ENCODE data around the gene NUTM2E. TPM values are rescaled to one million over a fixed set of nuclear protein-coding genes. Genes with fewer than 3 reads are reported as not detected.
"Not testable (repeated sequence)": the region's sequence is repeated elsewhere in the genome, so short reads cannot be mapped to it uniquely, and the experiment has no call there.

The NUTM2E gene
- total RNA-seq, 4 donors from 2014 or later: 0.21 to 0.30 TPM; not detected in 2

DNA sequence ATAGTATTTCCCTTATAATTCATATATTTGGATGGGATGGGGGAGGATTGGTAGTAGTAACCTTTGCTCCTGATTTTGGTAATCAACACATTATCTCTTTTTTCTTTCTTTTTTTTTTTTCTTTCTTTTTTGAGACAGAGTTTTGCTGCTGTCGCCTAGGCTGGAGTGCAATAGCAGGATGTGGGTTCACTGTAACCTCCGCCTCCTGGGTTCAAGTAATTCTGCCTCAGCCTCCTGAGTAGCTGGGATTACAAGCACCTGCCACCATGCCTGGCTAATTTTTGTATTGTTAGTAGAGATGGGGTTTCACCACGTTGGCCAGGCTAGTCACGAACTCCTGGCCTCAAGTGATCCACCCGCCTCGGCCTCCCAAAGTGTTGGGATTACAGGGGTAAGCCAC is 3.2 kb upstream of the NUTM2E start:
- not testable (repeated sequence) for H3K9me3 ChIP-seq; H3K4me1 ChIP-seq; H3K27ac ChIP-seq; H3K4me3 ChIP-seq; DNase-seq (ENCODE audit: low spot score in 2 of 2); H3K36me3 ChIP-seq; H3K27me3 ChIP-seq
- 93 to 95% methylated on average over 6 of the region's 6 CpGs for WGBS, 2 donors

DNA sequence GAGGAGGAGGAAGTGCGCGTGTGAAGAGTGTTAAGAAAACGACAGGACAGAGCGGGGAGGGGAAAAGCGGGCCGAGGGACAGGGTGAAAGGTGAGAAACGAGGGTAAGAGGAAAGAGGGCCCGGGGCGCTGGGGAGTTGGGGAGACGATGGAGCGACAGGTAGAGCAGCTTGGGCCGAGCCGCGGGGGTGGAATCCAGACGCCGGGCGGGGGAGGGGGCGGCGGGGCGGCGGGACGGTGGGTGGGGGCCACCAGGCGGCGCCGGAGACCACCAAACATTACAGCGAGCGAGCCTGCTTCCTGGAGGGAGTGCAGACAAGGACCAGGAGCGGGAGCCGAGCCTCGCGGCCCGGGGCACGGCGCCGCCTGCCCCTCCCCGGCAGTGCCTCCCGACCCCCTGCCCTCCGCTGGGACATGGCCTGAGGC is 940 bp upstream of the NUTM2E start:
- H3K27ac ChIP-seq: peak overlapping the region in 3 of 4 donors; percentile 44 to 79 (median 62)

DNA sequence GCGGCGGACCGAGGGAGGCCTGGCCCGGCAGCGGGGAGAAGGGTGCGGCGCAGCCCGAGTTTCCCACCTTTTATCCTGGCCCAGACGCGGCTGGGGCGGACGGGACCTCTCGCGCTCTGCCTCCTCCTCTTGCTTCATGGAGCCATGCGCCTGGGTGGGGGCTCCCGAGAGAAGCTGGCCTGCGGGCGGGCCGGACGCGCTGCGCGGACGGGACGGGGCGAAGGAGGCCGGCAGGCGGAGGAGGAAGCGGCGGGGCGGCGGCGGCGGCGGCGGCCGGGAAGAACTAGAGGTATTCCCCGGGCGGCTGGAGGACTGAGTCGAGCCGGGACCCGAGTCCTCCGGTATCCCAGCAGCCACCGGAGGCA is 426 bp upstream of the NUTM2E start:
- WGBS, 2 donors: 0% methylated on average over 5 of the region's 44 CpGs; no CpG with 5 or more reads in 1 of the 2 donors

More for the DNA sequence above, 940 bp upstream of the NUTM2E start:
- not testable (repeated sequence) for H3K27me3 ChIP-seq; DNase-seq (ENCODE audit: low spot score in 2 of 2); H3K9me3 ChIP-seq; H3K36me3 ChIP-seq
- TF ChIP-seq, protein P1, sequence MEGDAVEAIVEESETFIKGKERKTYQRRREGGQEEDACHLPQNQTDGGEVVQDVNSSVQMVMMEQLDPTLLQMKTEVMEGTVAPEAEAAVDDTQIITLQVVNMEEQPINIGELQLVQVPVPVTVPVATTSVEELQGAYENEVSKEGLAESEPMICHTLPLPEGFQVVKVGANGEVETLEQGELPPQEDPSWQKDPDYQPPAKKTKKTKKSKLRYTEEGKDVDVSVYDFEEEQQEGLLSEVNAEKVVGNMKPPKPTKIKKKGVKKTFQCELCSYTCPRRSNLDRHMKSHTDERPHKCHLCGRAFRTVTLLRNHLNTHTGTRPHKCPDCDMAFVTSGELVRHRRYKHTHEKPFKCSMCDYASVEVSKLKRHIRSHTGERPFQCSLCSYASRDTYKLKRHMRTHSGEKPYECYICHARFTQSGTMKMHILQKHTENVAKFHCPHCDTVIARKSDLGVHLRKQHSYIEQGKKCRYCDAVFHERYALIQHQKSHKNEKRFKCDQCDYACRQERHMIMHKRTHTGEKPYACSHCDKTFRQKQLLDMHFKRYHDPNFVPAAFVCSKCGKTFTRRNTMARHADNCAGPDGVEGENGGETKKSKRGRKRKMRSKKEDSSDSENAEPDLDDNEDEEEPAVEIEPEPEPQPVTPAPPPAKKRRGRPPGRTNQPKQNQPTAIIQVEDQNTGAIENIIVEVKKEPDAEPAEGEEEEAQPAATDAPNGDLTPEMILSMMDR (IDR thresholded peaks at IDR 0.05): peak in 2 of 5 experiments; percentile 7 to 9
- H3K4me3 ChIP-seq: peak overlapping the region in 3 of 4 donors; percentile 38 to 64 (median 60)
- WGBS, 2 donors: 0 to 1% methylated on average over 11 to 13 of the region's 38 CpGs
- H3K4me1 ChIP-seq: peaks cover 0 to 10% (median 3%) of the 10 kb centered on the region in 4 donors

DNA sequence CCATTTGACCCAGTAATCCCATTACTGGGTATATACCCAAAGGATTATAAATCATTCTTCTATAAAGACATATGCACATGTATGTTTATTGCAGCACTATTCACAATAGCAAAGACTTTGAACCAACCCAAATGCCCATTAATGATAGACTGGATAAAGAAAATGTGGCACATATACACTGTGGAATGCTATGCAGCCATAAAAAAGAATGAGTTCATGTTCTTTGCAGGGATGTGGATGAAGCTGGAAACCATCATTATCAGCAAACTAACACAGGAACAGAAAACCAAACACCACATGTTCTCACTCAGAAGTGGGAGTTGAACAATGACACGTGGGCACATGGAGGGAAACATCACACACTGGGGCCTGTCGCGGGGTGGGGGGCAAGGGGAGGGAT is 7.3 kb downstream of the NUTM2E start:
- H3K27me3 ChIP-seq; H3K9me3 ChIP-seq; DNase-seq (ENCODE audit: low spot score in 2 of 2); H3K27ac ChIP-seq; H3K4me1 ChIP-seq; H3K36me3 ChIP-seq; H3K4me3 ChIP-seq: not testable (repeated sequence)
- 73 to 86% methylated on average over 3 of the region's 3 CpGs for WGBS, 2 donors

More for the DNA sequence above, 426 bp upstream of the NUTM2E start:
- H3K4me3 ChIP-seq: peak overlapping the region; percentile 33 to 64 (median 49)
- H3K4me1 ChIP-seq: peaks cover 0 to 10% (median 3%) of the 10 kb centered on the region in 4 donors
- H3K36me3 ChIP-seq; H3K9me3 ChIP-seq; H3K27me3 ChIP-seq; DNase-seq (ENCODE audit: low spot score in 2 of 2): not testable (repeated sequence)
- H3K27ac ChIP-seq: peak overlapping the region; percentile 62 to 95 (median 82)

DNA sequence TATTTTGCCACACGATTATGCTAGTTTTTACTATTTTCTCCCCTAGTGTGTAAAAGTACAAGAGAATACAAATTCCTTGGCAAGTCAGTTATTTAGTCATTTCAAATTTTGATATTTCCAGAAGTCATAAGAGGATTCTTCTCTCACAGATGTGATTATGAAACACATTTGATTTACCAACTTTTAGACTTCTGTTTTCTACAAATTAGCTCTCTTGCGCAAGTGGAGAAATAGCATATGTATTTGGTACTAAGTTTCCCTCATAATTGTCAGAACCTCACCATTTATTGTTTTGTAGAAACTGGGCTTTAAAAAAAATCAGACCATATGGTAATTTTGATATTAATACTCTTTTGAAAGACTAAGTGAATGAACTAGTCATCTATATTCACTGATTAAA is 9.4 kb downstream of the NUTM2E start:
- H3K27ac ChIP-seq; H3K4me1 ChIP-seq; H3K9me3 ChIP-seq; DNase-seq (ENCODE audit: low spot score in 2 of 2); H3K4me3 ChIP-seq; H3K36me3 ChIP-seq; H3K27me3 ChIP-seq: not testable (repeated sequence)
- 95% methylated on average over 1 of the region's 2 CpGs for WGBS, 2 donors

DNA sequence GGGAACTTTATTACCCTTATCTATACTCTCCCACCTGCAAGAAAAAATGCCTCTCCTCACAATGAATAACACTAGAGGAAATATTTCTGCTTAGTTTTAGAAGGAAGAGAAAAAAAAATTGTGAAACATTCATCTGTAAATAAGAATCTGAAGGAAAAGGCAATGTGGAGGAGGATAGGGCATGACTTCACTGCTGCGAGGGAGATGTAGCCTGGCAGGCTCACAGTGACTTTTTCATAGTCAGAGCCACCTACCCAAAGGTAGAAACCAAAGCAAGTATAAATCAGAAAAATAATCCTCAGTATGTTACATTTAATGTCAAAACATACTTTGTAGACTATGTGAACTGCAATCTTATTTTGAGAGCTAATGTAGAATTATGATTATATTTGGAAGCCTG is 10.4 kb downstream of the NUTM2E start:
- not testable (repeated sequence) for DNase-seq (ENCODE audit: low spot score in 2 of 2); H3K4me3 ChIP-seq; H3K27ac ChIP-seq; H3K27me3 ChIP-seq; H3K9me3 ChIP-seq; H3K36me3 ChIP-seq; H3K4me1 ChIP-seq
- 23 to 36% methylated on average over 1 of the region's 1 CpG for WGBS, 2 donors

DNA sequence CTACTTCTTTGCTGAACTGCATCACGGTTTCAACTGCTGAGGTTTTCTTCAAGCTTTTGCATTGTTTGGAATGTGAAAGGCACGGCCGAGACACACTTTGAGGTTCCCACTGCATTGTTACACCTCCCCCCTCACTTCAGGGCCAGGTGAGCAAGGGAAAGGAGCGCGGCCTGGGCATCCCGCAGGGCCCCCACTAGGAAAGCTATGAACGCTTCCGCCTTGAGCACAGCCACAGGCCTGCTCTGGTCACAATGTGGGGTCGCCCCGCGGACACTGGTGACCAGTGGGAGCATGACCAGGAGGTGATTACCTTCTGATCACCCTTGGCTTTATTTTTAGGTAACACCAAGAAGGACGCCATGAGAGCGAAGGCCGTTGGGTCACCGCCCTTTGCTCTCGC is 11.9 kb downstream of the NUTM2E start:
- H3K36me3 ChIP-seq; H3K4me3 ChIP-seq; H3K27me3 ChIP-seq; DNase-seq (ENCODE audit: low spot score in 2 of 2); H3K9me3 ChIP-seq; H3K27ac ChIP-seq; H3K4me1 ChIP-seq: not testable (repeated sequence)
- WGBS, 2 donors: 80% methylated on average over 2 of the region's 16 CpGs; no CpG with 5 or more reads in 1 of the 2 donors

DNA sequence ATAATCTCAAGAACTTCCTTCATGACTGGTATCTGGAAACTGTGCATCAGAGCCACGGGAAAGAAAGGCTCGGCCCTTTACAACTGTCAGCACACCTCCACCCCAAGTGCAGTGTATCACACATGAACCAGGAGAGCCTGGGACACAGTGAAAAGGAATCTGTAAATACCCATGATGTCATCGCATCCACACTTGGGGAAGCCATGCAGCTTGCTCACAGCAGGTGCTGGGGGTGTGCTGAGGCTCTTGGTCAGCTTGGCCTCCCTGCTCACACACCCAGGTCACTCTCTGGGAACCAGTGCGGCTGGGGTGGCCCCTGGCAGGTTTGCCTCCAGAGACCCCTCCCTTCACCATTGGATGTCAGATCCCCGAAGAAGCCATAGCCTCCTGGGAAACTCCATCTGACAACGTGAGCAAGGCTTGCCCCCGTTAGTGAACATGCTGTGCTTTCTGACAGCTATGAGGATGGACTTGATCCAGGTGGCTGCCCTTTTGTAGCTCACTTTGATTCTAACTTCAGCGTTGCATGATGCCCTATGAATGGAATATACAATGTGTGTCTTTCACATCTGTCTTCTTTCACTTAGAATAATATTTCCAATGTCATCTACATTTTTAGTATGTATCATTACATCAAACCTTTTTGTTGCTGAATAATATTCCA is 26.8 kb downstream of the NUTM2E start:
- not testable (repeated sequence) for H3K4me3 ChIP-seq; H3K36me3 ChIP-seq; H3K4me1 ChIP-seq; H3K9me3 ChIP-seq; DNase-seq (ENCODE audit: low spot score in 2 of 2); H3K27me3 ChIP-seq; H3K27ac ChIP-seq
- WGBS, 2 donors: 75% methylated on average over 4 of the region's 8 CpGs; no CpG with 5 or more reads in 1 of the 2 donors

DNA sequence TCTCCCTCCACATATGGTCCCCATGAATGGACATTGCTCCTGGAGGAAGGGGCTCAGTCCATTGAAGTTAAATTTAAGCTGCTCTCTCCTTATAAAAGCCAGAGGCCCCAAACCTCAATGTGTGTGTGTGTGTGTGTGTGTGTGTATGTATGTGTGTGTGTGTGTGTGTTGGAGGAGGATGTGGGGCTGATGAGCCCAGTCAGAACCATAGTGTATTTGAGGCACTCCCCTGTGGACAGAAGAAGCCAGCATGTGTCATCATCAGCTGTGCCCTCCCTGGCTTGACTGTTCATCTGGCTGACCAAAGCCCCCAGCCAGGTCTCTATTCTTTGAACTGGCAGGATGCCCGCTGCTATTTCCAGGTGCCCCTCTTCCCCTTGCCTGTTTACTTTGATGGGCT is 35.7 kb downstream of the NUTM2E start:
- H3K27ac ChIP-seq; H3K4me3 ChIP-seq; DNase-seq (ENCODE audit: low spot score in 2 of 2); H3K36me3 ChIP-seq; H3K4me1 ChIP-seq; H3K9me3 ChIP-seq; H3K27me3 ChIP-seq: not testable (repeated sequence)
- WGBS, 2 donors: 63 to 75% methylated on average over 1 of the region's 1 CpG

DNA sequence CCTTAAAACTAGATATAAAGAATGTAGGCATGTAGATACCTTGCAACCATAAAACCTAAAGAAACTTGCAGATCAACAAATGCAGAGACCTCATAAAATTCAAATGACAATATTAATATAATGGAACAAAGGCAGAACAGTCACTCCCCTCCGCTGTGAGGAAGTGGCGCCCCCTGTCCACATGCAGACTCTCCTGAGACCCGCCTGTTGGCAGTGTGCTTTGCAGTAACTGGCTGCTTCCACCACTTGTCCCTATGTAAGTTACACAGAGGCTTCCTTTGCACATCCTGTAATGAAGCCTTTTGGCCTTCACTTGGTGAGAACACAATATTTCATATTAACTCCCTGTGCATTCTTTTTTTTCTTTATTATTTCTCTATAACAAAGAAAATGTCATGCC is 36.3 kb downstream of the NUTM2E start:
- not testable (repeated sequence) for H3K27ac ChIP-seq; H3K4me1 ChIP-seq; H3K9me3 ChIP-seq; H3K36me3 ChIP-seq; DNase-seq (ENCODE audit: low spot score in 2 of 2); H3K4me3 ChIP-seq; H3K27me3 ChIP-seq
- 40% methylated on average over 2 of the region's 3 CpGs; no CpG with 5 or more reads in 1 of the 2 donors for WGBS, 2 donors

DNA sequence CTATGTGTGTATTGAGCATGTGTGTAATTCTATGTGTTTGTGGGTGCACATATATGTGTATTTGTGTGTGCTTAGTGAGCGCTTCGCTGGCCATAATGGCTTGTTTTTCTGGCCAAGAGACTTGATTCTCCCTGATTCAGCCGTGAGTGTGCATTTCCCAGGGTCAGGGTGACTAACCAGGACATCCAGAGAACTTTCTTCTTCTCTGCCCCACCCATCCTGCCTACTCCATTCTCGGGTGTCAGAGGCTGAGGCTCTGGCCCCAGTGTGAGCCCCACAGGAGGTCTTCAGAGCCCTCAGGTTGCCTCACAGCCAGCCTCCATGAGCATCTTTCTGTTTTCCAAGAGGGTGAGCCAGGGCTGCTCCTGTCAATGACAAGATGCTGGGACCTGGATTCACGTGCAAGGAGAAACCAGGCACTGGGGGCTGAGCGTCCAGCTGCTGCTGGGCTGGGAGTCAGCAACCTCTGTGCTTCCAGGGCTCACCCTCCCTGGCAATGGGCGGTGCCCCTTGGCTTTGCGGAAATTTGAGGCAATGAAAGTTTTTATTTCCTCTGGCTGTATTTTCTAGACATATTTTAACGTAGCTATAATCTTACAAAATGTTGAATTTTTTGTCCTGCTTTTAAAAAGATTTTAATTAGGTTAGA is 40.5 kb downstream of the NUTM2E start:
- H3K9me3 ChIP-seq; H3K4me1 ChIP-seq; H3K36me3 ChIP-seq; H3K27me3 ChIP-seq; H3K4me3 ChIP-seq; H3K27ac ChIP-seq; DNase-seq (ENCODE audit: low spot score in 2 of 2): not testable (repeated sequence)
- WGBS, 2 donors: 80 to 82% methylated on average over 3 to 4 of the region's 9 CpGs

DNA sequence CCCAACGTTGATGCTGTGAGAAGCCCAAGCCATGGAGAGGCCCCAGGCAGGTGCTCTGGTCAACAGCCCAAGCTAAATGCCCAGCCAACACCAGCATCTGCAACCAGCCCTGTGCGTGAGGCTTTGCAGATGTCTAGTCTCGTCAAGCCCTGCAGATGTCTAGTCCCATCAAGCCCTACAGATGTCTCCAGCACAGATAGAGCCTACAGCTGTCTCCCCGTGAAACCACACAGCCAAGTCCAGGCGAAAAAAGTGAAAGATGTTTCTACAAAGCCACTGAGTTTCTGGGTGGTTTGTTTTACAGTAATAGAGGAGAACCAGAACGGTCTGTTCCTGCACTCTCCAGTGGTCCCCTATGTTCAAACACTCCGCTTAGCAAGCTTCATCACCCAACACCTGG is 41.5 kb downstream of the NUTM2E start:
- H3K4me1 ChIP-seq; H3K27ac ChIP-seq; DNase-seq (ENCODE audit: low spot score in 2 of 2); H3K27me3 ChIP-seq; H3K9me3 ChIP-seq; H3K36me3 ChIP-seq; H3K4me3 ChIP-seq: not testable (repeated sequence)
- WGBS, 2 donors: 67 to 82% methylated on average over 2 to 4 of the region's 7 CpGs
